NCI-H1105 treated with DMSO at 0.1 percent for 48 hours (cell line): ENCODE data around the gene DAB2IP.

Experiments
- DNase-seq: peaks from one replicate; lab custom pipeline; 2025; lab: John Stamatoyannopoulos, UW

Gene DAB2IP

DNA sequence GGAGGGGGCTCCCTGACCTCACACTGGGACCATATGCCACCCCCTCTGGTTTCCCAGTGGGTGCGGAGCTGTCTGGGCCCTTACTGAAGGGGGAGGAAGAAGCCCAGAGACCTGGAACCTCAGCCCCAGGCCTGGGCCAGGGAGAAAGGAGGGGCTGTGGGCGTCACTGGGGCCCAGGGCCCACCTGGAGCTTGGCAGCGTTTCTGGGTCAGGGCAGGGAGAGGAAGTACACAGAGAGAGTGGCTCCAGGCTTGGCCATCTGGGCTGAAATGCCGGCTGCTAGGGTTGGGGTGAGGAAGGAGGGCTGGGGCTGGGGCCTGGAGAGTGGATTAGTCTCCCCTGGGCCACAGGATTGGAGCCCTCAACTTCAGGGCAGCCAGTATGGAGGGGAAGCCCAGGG, 6.4 kb upstream of the DAB2IP start:
- DNase-seq, result no peak

DNA sequence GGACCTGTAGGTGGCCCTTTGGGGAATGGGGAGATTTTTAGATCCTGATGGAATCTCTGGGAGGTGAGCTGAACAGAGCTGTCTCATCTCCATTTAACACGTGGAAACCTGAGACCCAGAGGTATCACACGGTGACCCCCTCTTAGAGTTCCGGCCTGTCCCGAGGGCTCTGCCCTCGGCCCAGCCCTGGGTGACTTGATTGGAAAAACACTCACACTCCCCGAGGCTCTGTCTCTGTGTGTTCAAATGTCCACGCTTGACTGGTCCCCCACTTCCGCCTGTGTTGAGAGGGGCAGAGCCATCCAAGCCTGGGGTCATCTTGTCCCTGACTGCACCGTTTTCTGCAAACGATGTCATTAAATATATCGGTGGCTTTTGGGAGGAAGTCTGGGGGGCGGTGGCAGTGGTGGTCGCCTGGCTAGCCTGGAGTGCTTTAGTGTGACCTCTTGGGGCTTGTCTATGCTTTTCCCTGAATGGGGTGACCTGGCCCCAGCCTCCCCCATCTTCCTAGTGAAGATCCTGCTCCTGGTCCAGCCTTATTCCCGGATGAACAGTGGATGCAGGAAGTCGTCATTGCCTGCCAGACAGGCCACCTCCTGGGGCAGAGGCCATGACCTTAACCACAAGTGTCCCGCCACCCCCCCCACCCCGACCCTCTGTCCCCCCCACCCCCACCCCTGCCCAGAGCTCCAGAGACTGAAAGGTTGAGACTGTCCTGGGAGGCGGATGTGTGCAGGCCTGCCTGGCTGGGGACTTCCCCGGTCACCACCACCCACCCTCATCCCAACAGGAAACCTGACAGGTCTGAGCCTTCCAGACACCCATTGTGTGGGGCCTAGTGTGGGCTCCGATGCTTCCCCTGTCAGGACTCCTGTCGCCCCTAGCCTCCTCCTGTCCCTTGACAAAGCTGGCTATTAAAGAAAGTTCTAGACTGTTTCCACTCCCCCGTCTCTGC, 5.3 kb upstream of the DAB2IP start:
- no peak for DNase-seq

DNA sequence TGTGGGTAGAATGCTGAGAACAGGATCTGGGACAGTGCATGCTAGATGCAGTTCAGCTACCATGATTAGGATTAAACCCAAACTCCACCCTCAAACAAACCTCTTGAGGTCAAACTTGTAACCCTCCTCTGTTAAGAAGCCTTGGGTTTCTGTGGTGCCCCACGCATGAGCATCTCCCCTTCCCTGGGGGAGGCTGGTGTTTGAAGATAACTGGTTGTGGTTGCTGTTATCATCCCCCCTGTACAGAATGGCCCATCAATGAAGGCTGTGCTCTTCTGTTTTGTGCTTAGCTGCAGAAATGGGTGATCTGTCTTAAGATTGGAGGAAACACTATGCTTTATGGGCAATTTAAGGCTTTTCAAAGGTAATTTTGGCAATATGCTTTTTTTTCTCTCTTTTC, 4.4 kb upstream of the DAB2IP start:
- DNase-seq, result no peak

- no peak for DNase-seq
These were observed 3.3 kb upstream of the DAB2IP start for GRCh38 chr9:121648172-121648571.

DNA sequence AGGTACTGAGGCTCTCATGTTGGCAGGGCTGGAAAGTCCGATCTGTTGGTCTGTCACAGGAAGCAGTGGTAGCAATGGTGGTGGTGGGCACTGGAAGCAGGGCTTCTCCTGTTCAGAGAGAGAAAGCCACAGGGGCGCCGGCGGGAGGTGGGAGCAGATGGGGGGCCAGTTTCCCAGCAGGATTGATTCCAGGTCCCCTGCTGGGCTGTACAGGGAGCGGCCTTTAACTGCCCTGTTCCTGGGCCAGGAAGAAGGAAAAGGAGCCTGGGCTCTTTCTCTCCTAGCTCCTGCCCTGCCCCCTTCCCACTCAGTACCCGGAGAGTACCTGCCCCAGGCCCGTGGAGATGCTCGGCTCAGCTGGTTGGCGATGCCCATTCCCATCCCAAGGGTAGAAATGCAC, 2.6 kb upstream of the DAB2IP start:
- no peak for DNase-seq

DNA sequence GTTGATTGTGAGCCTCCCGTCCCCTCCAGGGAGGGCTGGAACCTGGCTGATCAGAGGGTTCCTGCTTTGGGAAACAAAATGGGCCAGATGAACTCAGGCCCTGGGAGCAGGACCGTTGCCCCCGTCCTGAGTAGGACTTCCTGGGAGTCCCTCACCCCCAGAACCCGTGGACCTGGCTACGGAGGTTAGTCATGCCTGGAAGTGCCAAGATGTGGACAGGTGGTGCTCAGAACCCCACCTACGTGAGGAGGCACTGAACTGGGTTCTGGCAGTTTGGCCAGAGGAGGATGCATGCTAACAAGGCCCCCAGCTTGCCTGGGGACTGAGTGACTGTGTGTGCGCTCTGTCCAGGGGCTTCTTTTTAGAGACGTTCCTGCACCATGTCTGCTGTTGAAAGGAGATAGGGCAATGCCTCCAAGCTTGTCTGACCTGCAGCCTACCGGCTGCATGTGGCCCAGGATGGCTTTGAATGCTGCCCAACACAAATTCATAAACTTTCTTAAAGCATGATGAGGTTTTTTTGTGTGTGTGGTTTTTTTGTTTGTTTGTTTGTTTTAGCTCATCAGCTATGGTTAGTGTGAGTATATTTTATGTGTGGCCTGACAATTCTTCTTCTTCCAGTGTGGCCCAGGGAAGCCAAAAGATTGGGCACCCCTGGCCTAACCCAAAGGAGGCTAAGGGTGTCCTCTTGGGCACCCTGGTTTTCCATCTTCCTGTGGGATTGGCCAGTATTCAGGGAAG, 1.8 kb upstream of the DAB2IP start:
- no peak for DNase-seq

DNA sequence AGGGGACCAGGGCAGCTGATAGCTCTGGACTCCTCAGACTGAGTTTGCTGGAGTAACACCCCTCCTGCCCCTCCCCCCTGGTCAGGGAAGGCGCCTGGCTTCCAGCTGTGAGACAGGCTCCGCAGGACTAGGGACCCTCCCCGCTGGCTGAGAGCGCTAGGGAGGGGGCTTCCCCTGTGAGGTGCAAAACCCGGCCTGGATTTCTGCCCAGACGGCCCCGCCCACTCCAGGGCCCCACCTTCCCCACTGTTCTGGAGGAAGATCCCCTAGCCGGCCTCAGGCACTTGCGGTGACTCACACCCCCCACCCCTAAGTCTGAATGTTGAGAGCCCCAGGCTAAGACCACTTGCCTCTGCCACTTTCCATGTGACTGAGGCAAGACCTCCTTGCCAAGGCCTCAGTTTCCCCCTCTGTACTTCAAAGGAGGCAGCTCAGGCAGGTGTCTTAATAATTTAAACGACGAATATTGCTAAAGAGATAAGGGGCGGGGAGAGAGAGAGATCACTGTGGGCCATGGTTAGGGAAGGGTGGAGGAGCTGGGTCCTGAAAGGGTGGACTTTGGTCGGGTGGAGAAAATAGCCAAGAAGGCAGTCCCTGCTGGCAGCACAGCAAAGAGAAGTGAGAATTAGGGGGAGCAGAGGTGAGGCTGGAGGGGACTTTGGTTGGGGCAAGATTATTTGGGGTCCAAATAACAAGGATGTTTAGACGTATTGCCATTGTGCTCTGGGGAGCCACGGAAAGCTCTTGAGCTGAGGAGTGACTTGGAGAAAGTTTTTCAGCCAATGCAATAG, 1.0 kb upstream of the DAB2IP start:
- DNase-seq, result peak; percentile 87

DNA sequence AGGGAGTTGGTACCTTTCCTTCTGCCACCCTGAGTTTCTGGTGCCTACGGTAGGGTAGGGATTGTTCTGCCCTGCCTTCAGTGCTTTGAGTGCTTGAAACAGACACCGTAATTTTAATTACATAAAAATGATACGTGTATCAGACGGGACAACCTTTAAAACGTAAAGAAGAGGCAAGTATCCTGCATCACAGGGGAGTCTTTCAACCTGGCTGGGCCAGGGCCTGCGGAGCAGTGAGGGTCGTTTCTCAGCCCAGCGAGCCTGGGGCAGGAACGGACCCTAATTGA, 483 bp upstream of the DAB2IP start:
- peak; percentile 24 for DNase-seq

- peak; percentile 39 for DNase-seq
These were observed 795 bp downstream of the DAB2IP start for GRCh38 chr9:121652021-121652837.

DNA sequence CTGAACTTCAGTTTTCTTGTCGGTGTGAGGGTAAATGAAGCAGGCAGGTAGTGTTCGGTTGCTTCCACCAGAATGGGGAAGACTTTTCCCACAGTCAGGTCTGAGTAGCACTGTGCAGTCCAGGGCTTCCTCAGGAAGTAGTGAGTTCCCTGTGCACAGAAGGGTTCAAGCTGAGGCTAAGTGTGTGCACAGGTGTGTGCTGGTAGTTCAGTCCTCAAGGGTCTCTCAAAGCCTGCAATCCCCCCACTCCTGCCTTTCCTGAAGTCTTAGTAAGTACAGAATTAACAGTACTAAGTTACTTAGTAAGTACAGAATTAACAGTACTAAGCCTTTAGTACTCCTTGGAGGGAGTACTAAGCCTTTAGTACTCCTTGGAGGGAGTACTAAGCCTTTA, 1.4 kb downstream of the DAB2IP start:
- DNase-seq, result no peak

- no peak for DNase-seq
These were observed 3.2 kb downstream of the DAB2IP start for GRCh38 chr9:121654499-121655140.

GRCh38 chr9:121655231-121655755, 3.9 kb downstream of the DAB2IP start:
- no peak for DNase-seq

DNA sequence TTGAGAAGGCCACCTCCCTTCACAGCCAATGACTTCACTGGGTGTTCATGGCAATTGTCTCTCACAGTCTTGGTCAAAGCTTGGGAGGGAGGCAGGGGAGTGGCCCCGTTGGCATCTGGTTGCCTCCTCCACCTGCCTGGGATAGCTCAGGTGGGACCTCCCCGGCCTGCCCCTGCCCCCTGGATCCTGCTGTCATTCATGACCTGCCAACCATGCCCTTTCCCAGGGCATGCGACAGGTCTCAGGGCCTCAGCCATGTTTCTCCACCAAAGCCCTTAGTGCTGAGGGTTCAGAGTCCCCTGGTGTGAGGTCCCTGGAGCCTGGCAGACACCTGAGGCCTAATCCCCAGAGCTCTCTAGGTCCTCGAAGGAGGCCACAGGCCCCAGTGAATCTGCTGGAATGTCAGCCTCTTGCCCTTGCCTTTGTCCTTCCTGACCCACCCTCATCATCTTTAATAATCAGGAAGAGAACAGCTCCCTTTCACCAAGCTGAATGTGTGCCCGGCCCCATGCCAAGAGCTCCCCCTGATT, 5.6 kb downstream of the DAB2IP start:
- no peak for DNase-seq

- no peak for DNase-seq
These were observed 6.7 kb downstream of the DAB2IP start for GRCh38 chr9:121658166-121658565.

DNA sequence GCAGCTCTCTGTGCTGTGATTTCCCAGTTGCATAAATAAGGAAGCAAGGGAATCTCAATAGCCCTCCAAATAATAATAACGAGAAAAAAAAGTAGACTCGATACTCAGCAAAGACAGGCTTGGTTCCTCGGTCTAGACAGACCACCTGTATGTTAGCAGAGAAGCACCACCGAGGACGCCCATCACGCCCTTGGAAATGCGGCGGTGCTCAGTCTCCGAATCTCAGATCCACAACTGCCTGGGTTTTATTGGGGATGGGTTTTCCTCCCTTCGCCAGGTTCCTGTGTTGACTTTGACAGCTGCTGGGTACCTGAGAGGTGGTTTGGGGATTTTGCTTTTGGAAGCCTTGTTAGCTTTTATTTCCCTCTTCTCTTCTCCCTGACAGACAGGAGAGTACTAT, 7.2 kb downstream of the DAB2IP start:
- DNase-seq, result no peak

DNA sequence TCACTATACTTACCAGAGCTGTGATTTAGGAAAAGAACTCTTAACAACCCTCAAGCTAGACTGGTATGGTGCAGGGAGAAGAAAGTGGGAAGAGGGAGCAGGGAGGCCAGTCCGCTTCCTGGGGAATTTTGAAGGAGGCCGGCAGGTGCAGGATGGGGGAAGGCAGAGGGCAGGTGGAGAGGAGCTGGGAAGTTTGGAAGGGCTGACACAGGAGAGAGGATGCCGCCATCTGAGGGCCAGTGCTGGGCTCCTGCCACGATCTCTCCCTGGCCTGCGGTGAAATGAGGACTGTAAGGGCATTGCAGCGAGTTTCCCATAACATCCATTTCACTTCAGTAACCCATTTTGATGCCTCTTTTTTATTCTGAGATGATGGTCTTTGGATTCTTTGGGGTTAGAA, 8.9 kb downstream of the DAB2IP start:
- no peak for DNase-seq

DNA sequence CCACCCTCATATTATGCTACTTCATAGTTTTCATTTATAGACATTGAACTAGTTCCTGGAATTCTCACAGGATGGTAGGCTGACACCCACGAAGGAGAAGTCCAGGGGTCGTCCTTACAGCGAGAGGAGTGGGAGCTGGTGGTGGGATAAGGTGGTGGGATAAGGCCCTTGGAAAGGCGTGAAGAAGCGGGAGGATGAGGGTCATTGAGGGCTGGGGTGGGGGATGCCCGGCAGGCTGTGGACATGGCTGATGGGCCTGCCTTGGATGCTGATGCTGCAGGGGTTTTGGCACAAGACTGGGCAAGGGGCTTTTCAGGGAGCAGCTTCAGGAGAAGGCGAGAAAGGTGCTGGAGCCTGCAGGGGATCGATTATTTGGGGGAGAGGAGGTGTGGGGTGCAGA, 9.4 kb downstream of the DAB2IP start:
- DNase-seq, result no peak

DNA sequence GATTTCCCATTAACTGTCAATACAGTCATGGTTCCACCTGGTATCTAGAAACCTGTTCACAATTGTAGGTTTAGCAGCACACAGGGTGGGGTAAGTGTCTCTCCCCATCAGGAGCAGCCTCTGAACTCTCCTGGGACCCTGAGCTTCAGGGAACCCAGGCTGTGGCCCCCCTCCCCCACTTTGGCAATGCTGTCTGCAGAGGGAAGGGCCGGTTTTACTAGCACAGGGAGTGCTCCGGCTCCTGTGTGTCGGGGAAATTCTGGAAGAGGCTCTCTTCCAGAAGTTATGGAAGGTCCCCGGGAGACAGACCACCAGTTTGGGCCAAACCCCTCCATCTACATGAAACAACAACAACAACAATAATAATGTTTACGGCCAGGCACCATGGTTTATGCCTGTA, 9.9 kb downstream of the DAB2IP start:
- DNase-seq, result no peak

- no peak for DNase-seq
These were observed 10.9 kb downstream of the DAB2IP start for GRCh38 chr9:121662359-121662758.

DNA sequence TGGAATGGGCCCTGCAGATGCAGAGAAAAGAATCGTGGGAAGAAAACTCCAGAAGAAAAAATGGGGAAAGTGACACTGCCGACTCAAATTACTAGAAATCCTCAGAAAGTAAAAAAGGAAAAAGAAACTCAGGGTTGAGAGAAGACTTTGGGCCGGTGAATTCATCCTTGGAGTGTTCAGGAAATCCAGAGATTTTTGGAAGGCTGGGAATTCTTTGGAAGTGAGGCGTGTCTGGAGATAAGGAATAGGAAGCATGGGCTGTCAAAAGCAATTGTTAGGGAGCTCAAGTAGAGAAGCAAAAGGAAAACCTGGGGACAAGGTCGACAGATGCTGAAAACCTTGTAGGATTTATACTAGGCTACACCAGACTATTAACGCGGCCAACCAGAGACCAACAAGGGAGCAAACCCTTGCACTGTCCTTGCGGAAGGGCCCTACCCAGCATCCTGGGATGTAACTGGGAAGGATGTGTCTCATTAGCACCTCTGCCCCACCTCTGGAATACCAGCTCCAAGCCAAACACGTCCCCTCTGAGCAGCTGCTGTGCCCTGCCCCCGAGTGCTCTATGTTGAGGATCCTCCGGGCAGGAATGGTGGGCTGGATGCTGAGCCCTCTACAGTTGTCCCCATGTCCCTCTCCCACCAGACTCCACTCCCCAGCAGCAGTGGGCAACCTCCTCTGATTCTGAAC, 11.6 kb downstream of the DAB2IP start:
- no peak for DNase-seq
